8988T (cell line): ENCODE results near the gene GFER.
"Not testable (repeated sequence)": the region's sequence is repeated elsewhere in the genome, so short reads cannot be mapped to it uniquely, and the experiment has no call there.

Experiments used
- DNase-seq: peaks from one replicate; pipeline ENCODE4 v3.0.0; 2011

The GFER gene

DNA sequence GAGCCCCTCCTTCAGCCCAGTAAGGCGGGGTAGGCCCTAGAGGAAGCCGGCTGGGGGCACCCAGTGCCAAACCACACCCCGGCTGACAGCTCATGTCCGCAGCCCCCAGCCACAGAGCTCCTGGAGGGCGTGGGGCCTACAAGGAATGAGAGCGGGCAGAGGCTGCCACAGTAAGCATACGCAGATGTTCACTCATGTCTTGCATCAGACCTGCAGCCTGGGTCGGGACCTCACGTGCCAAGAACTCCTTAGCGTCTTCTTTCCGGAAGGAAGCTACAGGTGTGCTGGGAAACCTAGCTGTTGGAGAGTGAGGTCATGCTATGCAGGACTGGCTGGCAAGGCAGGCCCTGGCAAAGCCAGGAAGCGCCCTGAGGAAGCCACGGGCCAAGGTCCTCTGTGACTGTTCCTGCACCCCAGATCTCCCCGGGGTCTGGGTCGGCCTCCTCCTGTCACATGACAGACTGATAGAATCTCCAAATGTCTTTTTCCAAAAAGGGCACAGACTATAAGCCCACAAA, 24.1 kb downstream of the GFER start:
- no peak for DNase-seq

DNA sequence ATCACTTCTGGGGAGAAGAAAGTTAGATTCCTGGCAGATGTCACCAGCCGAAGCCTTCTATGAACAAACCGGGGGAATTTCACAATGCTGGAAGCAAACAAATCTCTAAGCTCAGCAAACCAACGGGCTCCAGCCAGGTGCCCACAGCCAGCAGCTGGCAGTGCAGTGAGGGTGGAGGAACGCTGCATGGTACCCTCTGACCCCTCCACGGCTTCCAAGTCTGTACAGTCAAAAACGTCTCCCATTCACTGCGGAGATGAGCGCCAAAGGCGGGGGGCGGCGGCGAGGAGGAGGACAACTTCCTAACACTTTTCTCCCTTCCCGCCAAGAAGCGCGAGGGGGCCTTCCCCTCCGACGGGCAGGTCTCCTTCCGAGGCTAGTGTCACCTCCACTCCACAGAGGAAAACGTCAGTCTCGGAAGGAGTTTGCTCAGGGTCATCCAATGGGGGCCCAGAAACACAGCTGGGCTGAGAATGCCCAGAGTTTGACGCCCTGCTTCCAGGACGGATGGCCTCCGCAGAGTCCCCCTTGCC, 24.7 kb downstream of the GFER start:
- no peak for DNase-seq

DNA sequence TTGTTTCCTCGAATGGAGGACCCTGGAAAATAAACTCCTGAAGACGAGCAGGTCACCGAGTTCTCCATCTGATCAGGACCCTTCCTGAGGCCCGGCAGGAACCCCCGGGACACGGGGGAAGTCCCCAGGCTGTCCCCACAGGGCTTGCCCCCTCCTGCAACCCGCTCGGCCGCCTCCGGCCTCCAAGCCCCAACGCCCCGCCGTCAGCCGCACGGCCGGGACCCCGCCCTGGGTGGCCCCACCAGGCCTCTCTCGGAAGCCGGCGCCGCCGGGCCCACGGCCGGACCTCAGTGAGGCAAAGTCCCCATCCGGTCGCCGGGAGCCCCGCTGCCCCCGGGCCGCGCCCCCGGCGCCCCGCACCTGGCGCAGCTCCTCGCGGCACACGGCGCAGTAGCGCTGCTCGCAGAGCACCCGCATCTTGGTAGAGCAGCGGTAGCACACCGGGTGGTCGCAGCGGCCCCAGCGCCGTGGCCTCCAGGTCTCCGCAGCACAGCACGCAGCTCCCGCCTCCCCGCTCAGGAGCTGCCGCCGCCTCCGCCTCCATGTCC, 25.2 kb downstream of the GFER start:
- no peak for DNase-seq

DNA sequence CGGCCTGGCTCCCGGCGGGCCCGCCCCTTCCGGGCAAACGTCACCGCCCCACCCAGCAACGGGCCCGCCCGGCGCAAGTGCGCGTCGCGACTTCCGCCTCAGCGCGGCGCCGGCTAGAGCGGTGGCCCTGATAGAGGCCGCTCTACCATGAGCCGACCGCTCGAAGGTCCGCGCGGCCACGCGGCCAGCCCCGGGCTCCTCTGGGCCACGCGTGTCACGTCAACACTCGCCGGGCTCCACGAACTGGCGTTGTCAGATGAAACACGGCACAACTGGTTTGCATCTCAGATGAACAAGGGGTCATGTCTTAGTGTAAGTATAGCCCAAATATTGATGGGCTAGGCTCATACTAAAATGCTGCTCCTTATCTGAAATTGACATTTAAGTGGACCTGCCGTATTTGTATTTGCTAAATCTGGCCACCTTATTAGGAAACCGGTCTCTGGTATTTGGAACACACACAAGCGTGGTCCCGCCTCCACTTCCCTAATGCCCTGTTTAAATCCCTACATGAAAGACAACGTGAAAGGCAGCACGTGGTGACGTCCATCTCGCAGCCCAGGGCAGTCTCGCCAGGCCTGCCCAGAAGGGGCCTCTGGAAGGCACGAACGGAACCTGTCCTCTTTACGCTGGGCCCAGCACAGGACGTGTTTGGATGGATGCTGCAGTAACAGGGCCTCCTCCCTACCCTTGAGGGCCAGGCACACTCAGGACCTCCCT, 26.0 kb downstream of the GFER start, which contains the start of gene ZNF598:
Gene ZNF598, minus strand, starts transcription at position 31 of the 720 bp plus-strand sequence.
- DNase-seq: peak; percentile 90

DNA sequence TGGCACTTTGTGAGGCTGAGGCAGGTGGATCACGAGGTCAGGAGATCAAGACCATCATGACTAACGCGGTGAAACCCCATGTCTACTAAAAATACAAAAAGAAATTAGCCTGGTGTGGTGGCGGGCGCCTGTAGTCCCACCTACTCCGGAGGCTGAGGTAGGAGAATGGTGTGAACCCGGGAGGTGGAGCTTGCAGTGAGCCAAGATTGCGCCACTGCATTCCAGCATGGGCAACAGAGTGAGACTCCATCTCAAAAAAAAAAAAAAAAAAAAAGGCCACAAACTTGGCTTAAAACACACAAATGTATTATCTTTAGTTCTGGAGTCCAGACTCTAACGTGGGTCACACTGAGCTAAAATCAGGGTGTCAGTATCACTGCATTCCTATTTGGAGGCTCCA, 27.7 kb downstream of the GFER start:
- DNase-seq: not testable (repeated sequence)

DNA sequence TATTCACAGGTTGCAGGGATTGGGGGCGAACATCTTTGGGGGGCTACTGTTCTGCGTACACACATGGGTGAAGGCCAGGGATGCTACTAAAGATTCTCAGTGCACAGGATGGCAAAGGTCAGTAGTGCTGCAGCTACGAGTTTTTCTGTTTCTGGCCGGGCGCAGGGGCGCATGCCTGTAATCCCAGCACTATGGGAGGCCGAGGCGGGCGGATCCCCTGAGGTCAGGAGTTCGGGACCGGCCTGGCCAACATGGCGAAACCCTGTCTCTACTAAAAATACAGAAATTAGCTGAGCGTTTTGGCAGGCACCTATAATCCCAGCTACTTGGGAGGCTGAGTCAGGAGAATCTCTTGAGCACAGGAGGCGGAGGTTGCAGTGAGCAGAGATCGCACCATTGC, 29.5 kb downstream of the GFER start:
- no peak for DNase-seq

DNA sequence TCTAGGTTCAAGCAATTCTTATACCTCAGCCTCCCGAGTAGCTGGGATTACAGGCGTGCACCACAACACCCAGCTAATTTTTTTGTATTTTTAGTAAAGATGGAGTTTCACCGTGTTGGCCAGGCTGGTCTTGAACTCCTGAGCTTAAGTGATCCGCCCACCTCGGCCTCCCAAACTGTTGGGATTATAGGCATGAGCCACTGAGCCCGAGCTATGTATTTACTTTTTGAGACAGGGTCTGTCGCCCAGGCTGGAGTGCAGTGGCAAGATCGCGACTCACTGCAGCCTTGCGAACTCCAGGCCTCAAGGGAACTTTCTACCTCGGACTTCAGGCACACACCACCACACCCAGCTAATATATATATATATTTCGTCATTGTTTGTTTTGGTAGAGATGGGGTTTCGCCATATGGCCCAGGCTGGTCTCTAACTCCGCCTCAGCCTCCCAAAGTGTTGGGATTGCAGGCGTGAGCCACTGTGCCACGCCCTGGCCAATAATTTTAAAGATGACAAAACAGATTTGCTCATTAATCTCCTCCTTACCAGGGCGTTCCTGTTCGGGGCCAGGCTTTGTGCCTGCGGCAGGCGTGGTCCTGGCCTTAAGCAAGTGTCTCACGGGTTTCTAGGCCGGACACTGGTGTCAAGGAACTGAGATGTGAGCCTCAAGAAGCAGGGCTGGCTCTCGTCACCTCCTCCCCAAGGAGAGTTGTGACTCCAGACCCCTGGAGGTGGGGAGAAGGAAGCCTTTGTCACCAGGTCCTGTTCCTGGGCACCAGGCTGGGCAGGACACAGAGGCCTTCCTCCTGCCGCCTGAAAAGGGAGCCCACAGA, 31.3 kb downstream of the GFER start:
- no peak for DNase-seq

DNA sequence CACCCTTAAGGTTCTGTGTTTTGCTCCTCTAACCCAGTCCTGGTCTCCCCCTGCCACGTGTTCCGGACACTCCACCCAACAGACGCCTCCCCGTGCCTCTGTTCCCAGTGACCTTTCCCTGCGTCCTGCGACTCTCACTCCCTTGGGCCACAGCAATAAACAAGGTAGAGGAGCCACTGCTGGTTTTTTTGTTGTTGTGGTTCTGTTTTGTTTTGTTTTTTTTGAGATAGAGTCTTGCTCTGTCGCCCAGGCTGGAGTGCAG, 31.9 kb downstream of the GFER start:
- DNase-seq: no peak

DNA sequence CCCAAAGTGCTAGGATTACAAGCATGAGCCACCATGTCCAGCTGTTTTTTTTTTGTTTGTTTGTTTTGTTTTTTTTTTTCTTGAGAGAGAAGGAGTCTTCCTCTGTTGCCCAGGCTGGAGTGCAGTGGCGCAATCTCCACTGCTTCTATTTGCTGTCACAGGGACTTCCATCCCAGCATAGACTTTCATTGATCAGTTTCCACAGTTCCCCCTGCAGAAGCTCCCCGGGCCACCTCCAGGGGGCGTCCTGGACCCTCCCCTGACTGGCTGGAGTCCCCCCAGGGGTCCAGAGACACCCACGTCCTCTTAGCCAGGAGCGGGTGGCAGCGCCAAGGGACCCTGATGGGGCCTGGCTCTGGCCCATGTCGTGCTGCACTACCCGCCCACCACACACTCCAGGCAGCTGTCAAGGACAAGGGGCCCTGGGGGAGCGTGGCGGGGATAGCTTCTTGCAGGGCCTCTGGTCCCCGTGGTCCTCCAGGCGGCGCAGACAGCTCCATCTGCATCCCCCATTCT, 32.5 kb downstream of the GFER start:
- no peak for DNase-seq

DNA sequence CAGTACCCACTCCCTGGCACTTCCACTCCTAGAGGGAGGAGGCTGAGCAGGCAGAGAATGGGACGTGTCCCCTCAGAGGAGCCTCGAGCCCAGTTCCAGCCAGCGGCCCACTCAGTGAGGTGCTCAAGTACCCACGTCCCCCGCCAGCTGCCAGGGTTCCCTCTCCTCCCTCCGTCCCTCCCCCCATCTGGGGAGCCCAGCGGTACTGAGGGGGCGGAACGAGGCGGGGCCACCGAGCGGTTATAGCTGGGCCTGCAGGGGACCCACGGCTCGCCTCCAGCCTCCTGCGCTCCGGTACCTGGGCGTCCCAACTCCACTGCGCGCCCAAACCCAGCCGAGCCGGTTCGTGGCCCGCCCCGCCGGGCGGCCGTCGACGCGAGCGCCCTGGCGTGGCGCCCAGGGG, 35.5 kb downstream of the GFER start, which contains the start of gene NPW:
Gene NPW, plus strand, starts transcription at position 268 of the 403 bp plus-strand sequence.
- DNase-seq: no peak

DNA sequence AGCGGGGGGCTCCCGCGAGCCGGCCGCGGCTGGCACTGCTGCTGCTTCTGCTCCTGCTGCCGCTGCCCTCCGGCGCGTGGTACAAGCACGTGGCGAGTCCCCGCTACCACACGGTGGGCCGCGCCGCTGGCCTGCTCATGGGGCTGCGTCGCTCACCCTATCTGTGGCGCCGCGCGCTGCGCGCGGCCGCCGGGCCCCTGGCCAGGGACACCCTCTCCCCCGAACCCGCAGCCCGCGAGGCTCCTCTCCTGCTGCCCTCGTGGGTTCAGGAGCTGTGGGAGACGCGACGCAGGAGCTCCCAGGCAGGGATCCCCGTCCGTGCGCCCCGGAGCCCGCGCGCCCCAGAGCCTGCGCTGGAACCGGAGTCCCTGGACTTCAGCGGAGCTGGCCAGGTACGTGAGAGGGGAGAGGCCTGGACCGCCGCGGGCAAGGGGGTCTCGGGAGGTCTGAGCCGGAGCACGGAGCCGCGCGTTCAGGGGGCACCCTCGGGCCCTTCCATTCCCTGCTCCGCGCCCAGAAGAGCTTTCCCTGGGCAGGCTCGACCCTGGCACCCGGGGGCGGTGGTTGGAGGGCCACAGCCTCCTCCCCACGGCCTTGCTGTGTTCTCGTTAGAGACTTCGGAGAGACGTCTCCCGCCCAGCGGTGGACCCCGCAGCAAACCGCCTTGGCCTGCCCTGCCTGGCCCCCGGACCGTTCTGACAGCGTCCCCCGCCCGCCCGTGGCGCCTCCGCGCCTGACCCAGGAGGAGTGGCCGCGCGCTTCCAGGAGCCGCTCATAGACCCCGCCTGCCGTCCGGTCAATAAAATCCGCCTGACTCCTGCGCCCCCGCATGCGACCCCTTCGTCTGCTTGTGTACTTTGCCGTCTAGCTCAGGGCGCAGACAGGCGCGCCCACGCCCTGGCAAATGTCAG, 36.2 kb downstream of the GFER start:
- no peak for DNase-seq

DNA sequence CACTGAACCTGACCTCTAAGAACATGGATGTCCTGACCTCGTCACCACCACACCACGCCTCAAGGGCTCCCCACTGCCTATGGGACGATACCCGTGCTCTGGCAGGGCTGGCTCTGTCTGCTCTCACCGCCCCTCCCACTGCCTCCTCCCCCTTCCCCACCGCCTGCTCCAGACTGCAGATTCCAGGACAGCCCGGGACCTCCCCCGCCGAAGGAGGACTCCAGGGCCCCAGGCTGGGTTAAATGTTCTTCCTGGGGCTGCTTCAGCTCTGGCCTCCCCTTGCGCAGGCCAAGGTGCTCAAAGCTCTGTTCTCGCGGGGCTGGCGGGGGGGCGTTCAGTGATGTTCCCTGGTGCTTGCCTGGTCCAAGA, 38.7 kb downstream of the GFER start:
- no peak for DNase-seq

DNA sequence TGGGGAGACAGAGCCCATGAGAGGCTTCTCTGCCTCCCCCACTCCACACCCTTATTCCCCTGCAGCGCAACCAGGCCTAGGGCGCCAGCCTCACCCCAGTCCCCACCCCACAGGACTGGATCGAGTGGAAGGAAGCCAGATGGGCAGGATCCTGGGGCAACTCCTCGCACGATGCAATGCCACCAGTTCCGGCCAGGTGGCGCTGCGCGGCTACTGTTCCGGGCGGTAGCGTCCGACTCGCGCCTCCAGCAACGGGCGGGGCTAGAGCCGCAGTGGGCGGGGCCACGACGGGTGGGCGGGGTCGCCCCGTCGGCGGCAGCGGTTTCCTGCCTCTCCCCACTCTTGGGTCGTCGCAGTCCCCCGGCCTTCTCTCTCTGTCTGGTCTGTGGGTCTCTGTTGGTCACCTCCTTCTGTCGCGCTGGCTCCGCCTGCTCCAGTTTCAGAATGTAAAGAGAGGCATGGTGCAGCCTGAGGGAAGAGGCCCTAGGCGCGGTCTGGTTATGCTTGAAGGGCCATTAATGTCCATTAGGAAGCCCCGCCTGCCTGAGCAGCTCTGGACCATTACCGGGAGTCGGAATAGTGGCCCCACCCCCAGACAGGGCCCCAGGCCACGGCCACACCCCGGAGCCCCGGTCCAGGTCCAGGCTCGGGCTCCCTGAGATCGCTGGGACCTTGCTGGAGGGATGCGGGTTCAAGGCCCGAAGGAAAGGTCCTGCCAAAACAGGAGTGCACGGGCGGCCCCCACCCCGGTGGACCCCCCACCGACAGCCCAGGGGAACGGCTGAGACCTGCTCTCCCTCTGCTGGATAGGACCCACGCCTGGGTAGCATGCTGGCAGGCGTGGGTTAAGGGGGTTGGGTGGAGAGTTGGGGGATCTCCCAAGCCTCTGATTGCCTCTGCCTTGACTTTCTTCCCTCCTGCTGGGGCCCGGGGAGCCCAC, 39.4 kb downstream of the GFER start:
- peak; percentile 97 for DNase-seq

DNA sequence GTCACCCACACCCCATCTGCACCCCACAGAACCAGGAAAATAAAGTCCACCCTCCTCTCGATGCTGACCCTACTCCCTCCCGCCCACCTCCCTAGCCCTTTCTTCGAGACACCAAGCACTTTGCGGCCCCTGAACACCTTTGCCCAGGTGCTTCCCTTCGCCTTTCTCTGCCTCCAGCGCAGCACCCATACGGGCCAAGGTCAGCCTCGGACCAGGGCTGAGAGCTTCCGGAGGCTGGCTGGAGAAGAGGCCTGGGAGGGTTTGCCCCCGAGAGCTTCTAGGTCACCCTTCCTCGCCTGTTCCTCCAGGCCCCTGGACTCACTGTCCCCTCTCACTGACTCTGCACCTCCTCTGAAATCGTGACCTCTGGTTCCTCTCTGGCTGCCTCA, 40.0 kb downstream of the GFER start:
- DNase-seq: no peak

DNA sequence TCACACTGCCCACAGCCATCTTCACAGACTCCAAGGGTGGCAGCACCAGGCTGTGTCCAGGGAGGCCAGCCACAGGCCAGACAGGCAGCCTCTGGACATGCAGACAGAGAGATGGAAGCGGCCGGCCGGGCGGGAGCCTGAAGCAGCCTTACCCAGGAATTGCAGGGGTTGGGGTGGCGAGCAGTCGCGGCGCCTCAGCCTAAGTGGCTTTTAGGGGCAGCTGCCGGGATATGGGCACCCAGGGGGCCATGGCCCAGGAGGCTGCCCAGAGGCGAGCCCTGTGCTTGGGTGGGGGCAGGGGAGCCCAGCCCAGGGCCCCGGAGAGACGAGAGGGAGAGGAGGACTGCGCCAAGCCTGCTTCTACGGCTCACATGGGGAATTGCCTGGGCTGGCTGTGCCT, 41.3 kb downstream of the GFER start:
- DNase-seq: no peak

DNA sequence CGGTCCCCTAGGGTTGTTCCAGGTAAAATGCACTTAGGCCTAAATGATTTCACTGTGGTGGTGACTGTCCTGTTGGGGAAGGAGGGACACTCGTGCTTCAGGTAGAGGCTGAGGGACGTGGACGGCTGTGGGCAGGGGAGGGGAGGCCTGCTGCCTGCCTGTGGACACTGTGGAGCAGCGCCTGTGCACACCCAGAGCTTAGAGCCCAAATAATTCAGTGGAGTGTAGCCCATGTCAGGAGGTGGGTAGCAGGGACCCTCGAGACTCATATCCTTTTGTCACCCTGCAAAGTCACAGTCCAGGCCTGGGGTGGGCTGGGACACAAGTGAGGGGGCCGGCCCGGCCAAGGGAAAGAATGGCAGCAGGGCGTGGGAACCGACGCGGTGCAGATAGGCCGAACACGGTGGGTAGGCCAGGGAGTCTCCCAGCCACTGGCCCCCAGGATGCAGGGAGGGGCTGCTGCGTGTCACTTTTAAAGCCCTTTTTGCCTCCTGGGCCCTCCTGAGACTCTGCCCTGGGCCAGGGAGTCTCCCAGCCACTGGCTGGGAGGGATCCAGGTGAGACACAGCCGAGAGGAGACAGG, 42.0 kb downstream of the GFER start:
- no peak for DNase-seq

DNA sequence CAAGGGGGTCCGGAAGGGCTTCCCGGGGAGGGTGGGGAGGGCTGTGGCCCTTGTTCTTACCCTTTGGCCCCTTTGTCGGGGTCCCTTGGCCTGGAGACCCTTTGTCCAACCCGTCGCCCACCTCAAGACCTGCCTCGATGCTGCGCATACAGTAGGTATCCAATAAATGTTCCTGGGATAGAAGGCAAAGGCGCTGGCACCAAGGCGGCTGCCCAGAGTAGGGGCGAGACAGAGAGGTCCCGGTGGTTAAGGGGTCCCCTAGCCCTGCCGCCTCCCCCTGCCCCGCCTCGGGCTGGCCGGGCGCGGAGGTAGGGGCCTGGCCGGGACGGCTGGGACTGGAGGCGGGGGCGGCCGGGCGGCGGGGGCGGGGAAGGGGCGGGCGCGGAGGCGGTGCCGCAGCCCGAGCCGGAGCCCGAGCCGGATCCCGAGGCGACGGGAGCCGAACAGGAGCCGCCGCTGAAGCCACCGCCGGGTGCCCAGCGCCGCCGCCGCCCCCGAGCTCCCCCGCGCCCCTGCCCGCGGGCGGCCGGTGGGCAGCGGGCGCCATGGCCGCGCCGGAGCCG, 42.5 kb downstream of the GFER start, which contains the start of gene NHERF2:
Gene NHERF2, plus strand, starts transcription at position 442 of the 563 bp plus-strand sequence. Its CDS starts 104 bp downstream, at position 546.
- DNase-seq: peak; percentile 91

DNA sequence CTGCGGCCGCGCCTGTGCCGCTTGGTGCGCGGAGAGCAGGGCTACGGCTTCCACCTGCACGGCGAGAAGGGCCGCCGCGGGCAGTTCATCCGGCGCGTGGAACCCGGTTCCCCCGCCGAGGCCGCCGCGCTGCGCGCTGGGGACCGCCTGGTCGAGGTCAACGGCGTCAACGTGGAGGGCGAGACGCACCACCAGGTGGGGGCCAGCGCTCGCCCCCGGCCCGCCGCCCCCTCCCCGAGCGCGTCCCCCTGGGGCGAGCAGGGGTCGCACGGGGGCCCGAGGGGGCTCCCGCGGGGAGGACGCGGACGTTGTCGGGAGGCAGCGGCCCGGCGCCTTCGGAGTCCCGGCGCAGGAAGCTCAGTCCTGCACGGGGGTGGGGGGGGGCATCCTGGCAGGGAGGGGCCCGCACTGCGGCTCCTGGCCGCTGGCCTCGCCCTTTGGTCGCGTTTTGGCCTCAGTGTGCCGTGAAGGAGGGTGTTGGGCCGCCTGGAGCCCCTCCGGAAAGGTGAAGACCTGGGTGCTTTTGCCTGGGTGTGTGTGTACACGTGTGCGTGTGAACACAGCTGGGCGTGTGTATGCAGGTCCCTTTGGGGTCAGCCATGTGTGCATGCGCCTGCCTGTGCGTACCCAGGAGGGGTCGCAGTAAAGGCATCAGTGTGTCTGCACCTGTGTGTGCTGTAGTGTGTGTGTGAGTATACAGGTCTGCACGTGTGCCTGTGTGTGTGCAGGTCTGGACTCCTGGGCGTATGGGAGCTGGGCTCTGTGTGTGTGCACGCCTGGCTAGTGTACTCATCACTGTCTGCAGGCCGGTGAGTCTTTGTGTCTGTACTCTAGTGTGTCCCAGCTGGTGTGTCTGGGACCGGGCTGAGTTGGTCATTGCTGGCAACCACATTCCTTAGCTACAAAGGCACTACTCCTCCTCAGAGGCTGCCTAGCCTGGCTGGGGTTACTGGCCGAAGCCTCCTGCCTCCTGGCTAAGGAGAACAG, 43.3 kb downstream of the GFER start:
- DNase-seq: no peak

DNA sequence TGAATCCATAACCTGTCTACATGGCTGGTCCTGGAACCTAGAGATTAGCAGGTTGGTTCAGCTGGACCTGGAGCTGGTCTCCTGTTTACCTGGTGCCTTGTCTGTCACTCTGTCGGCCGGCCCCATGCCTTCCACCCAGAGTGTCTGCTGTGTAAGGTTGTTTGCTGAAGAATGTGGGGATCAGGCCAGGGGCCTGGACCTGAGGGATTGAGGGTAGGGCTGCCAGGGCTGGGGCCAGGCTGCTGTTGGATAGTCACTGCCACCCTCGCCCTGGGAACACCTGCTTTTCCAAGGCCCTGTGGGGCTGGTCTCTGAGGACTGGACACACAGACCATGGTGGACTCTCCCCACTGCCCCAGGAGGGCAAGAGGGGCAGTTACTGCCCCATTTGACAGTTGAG, 44.2 kb downstream of the GFER start:
- no peak for DNase-seq
